Measurements from ENCODE around the gene EIF2D. TPM values are rescaled to one million over a fixed set of nuclear protein-coding genes. Genes with fewer than 3 reads are reported as not detected.
"Not testable (repeated sequence)": the region's sequence is repeated elsewhere in the genome, so short reads cannot be mapped to it uniquely, and the experiment has no call there.

Gene EIF2D
- total RNA-seq, 2 experiments from 2014 or later, result 100 to 102 TPM

- no peaks in the 10 kb centered on the region for H3K9me3 Mint-ChIP-seq
- no peak for ATAC-seq
- H3K27ac Mint-ChIP-seq, result no peak overlapping the region
- H3K4me1 Mint-ChIP-seq (ENCODE audit: low read depth), result peaks cover 25% of the 10 kb centered on the region
- no peak for TF ChIP-seq CTCF (IDR thresholded peaks at IDR 0.05)
- no peak overlapping the region for H3K4me3 Mint-ChIP-seq
- CTCF ChIA-PET, result interaction anchor here (0.7 to 9.2 kb wide), 21 partner anchors 12 to 349 kb away, joined by 3 to 340 read pairs (median 5); partner anchors contain the start of gene EIF2D
- H3K27me3 Mint-ChIP-seq, result peaks cover 29% of the 10 kb centered on the region
- intact Hi-C loops (cut with micrococcal nuclease), result loop anchor here (1.0 kb wide), 1 partner anchor 31 kb away; no protein-coding TSS in a partner anchor
- POLR2A ChIA-PET, result interaction anchor here (0.7 to 1.4 kb wide), 5 partner anchors 22 to 352 kb away, joined by 3 to 4 read pairs (median 3); no protein-coding TSS in a partner anchor
- DNase-seq, result no peak
- no peaks in the 10 kb centered on the region for H3K36me3 Mint-ChIP-seq (ENCODE audit: low read depth)
Observed at GRCh38 chr1:206633708-206634121, 21.4 kb upstream of the EIF2D start.

- Mint-ChIP-seq H3K27ac (no peak overlapping the region), H3K36me3 (ENCODE audit: low read depth) (no peaks in the 10 kb centered on the region), H3K9me3 (no peaks in the 10 kb centered on the region), H3K4me3 (no peak overlapping the region), H3K27me3 (peaks cover 25% of the 10 kb centered on the region), H3K4me1 (ENCODE audit: low read depth) (peaks cover 13% of the 10 kb centered on the region)
- TF ChIP-seq CTCF (IDR thresholded peaks at IDR 0.05), result peak; percentile 60
- DNase-seq (peak; percentile 67), ATAC-seq (no peak)
- ChIA-PET CTCF (interaction anchor here (0.7 to 7.2 kb wide), 42 partner anchors 9 to 351 kb away, joined by 3 to 193 read pairs (median 4); partner anchors contain the start of genes EIF2D and RASSF5), POLR2A (interaction anchor here (1.3 kb wide), 1 partner anchor 32 kb away, joined by 3 read pairs; no protein-coding TSS in a partner anchor)
- intact Hi-C loops (cut with micrococcal nuclease), result no loop called here
Observed at GRCh38 chr1:206631085-206631509, 18.8 kb upstream of the EIF2D start.

GRCh38 chr1:206628916-206629315 lies 16.7 kb upstream of the EIF2D start:
- no peak for TF ChIP-seq CTCF (IDR thresholded peaks at IDR 0.05)
- ATAC-seq (no peak), DNase-seq (no peak)
- Mint-ChIP-seq H3K9me3 (no peaks in the 10 kb centered on the region), H3K36me3 (ENCODE audit: low read depth) (no peaks in the 10 kb centered on the region), H3K4me1 (ENCODE audit: low read depth) (no peaks in the 10 kb centered on the region), H3K27ac (no peak overlapping the region), H3K4me3 (no peak overlapping the region), H3K27me3 (peaks cover 24% of the 10 kb centered on the region)
- ChIA-PET POLR2A (no interaction called here), CTCF (interaction anchor here (1.1 to 7.2 kb wide), 9 partner anchors 8 to 354 kb away, joined by 3 to 193 read pairs (median 7); partner anchors contain the start of gene EIF2D)
- intact Hi-C loops (cut with micrococcal nuclease), result no loop called here

GRCh38 chr1:206626396-206626795 lies 14.1 kb upstream of the EIF2D start:
- intact Hi-C loops (cut with micrococcal nuclease); H3K9me3 Mint-ChIP-seq; H3K4me3 Mint-ChIP-seq; ATAC-seq; H3K27me3 Mint-ChIP-seq; H3K36me3 Mint-ChIP-seq (ENCODE audit: low read depth); POLR2A ChIA-PET; DNase-seq; H3K4me1 Mint-ChIP-seq (ENCODE audit: low read depth); H3K27ac Mint-ChIP-seq: not testable (repeated sequence)
- CTCF ChIA-PET, result interaction anchor here (1.2 to 7.2 kb wide), 4 partner anchors 9 to 184 kb away, joined by 3 to 193 read pairs (median 10); partner anchors contain the start of genes DYRK3 and EIF2D

- CTCF ChIA-PET, result interaction anchor here (0.7 to 7.1 kb wide), 30 partner anchors 9 to 316 kb away, joined by 3 to 84 read pairs (median 5); partner anchors contain the start of gene DYRK3
- H3K9me3 Mint-ChIP-seq, result no peaks in the 10 kb centered on the region
- no peak for TF ChIP-seq CTCF (IDR thresholded peaks at IDR 0.05)
- peaks cover 53% of the 10 kb centered on the region for H3K36me3 Mint-ChIP-seq (ENCODE audit: low read depth)
- no peaks in the 10 kb centered on the region for H3K27me3 Mint-ChIP-seq
- DNase-seq (peak; percentile 42), ATAC-seq (peak; percentile 37)
- POLR2A ChIA-PET, result interaction anchor here (0.6 to 2.4 kb wide), 17 partner anchors 11 to 1068 kb away, joined by 3 to 9 read pairs (median 3); partner anchors contain the start of gene DYRK3
- H3K4me3 Mint-ChIP-seq, result peak overlapping the region; percentile 58
- peak overlapping the region; percentile 92 for H3K27ac Mint-ChIP-seq
- H3K4me1 Mint-ChIP-seq (ENCODE audit: low read depth), result peaks cover 45% of the 10 kb centered on the region
- intact Hi-C loops (cut with micrococcal nuclease), result loop anchor here (10.0 kb wide), 1 partner anchor 55 kb away; no protein-coding TSS in a partner anchor
Observed at GRCh38 chr1:206609229-206609991, 2.9 kb downstream of the EIF2D start.
